ENCODE measurements around the gene TC2N. TPM values are rescaled to one million over a fixed set of nuclear protein-coding genes. Genes with fewer than 3 reads are reported as not detected.

TC2N gene
- total RNA-seq, 1 experiment from 2014 or later: 16.4 TPM

- peaks cover 8 to 9% of the 10 kb centered on the region in 2 experiments for H3K9me3 Mint-ChIP-seq
- no peak overlapping the region for H2BK15ac ChIP-seq (ENCODE audit: low read depth, low read length)
- H2BK12ac ChIP-seq (ENCODE audit: insufficient read length, low read depth, low read length): no peak overlapping the region
- no peak overlapping the region for H3K23ac ChIP-seq (ENCODE audit: insufficient read length, low read depth, low read length)
- H4K5ac ChIP-seq (ENCODE audit: insufficient read length, low read depth, low read length): no peak overlapping the region
- no peak overlapping the region for H2AFZ ChIP-seq (ENCODE audit: low read length)
- H3K27me3 Mint-ChIP-seq (ENCODE audit: low read depth): no peaks in the 10 kb centered on the region
- no peaks in the 10 kb centered on the region for H3K4me1 ChIP-seq (ENCODE audit: insufficient read depth, low read length)
- no peak overlapping the region for H2AK5ac ChIP-seq (ENCODE audit: insufficient read length, low read length)
- no peak overlapping the region for H2BK20ac ChIP-seq (ENCODE audit: low read depth, low read length, poor library complexity, severe bottlenecking)
- no peak overlapping the region for H3K18ac ChIP-seq (ENCODE audit: insufficient read length, low read depth, low read length)
- H3K4ac ChIP-seq (ENCODE audit: low read depth, low read length): no peak overlapping the region
- H3K4me1 Mint-ChIP-seq: peaks cover 2 to 3% of the 10 kb centered on the region in 2 experiments; a peak in 1 of 4 replicates
- no peak for DNase-seq
- TF ChIP-seq CTCF (conservative IDR thresholded peaks at IDR 0.05): no peak
- no peak overlapping the region for H2BK5ac ChIP-seq (ENCODE audit: insufficient read length, low read length)
- no peak overlapping the region for H3K14ac ChIP-seq (ENCODE audit: insufficient read depth, low read length)
- H3K36me3 Mint-ChIP-seq (ENCODE audit: insufficient read depth in 1 of 3, low read depth in 3 of 3): peaks cover 7 to 16% (median 10%) of the 10 kb centered on the region in 3 experiments
- no CpG with 5 or more reads among the region's 2 CpGs for WGBS (ENCODE audit: extremely low coverage, insufficient read length, low lambda C conversion rate)
- no peak overlapping the region for H3K4me3 Mint-ChIP-seq
- H2BK120ac ChIP-seq (ENCODE audit: low read depth, low read length, poor library complexity, severe bottlenecking): no peak overlapping the region
- no peak overlapping the region for H3T11ph ChIP-seq (ENCODE audit: low read length)
- peaks cover 8% of the 10 kb centered on the region for H3K9me3 ChIP-seq (ENCODE audit: control insufficient read depth, low read depth, low read length)
- H3K27me3 ChIP-seq (ENCODE audit: insufficient read depth, low read length): no peaks in the 10 kb centered on the region
- no peaks in the 10 kb centered on the region for H3K79me1 ChIP-seq (ENCODE audit: insufficient read depth, low read depth, low read length, poor library complexity, severe bottlenecking)
- no peak overlapping the region for H3K4me2 ChIP-seq (ENCODE audit: insufficient read depth, insufficient read length, low read length)
- no peak overlapping the region for H3K27ac ChIP-seq (ENCODE audit: insufficient read length, low read depth, low read length)
- no peaks in the 10 kb centered on the region for H4K20me1 ChIP-seq (ENCODE audit: control insufficient read depth, insufficient read depth, insufficient read length)
- no peak overlapping the region for H3K9ac ChIP-seq (ENCODE audit: extremely low read depth, insufficient read length, low read length)
- no peak overlapping the region for H4K91ac ChIP-seq (ENCODE audit: insufficient read length, low read depth, low read length)
- H3K79me2 ChIP-seq (ENCODE audit: insufficient read depth, low read length): no peaks in the 10 kb centered on the region
- H3K23me2 ChIP-seq (ENCODE audit: insufficient read length, low read depth, low read length, poor library complexity, severe bottlenecking): no peaks in the 10 kb centered on the region
- no peak overlapping the region for H3K27ac Mint-ChIP-seq
- H3K56ac ChIP-seq (ENCODE audit: insufficient read length, low read depth, low read length): no peak overlapping the region
- no peak overlapping the region for H4K8ac ChIP-seq (replicated peaks; ENCODE audit: insufficient read length, low read depth, low read length)
These were observed 66.0 kb downstream of the TC2N start for GRCh38 chr14:91801358-91801757.
